ENCODE results near the gene LRRFIP1. TPM values are rescaled to one million over a fixed set of nuclear protein-coding genes. Genes with fewer than 3 reads are reported as not detected.

The LRRFIP1 gene
- polyA plus RNA-seq, 2 of the 4 experiments (the other 2 are of a cell fraction): 75.6 to 93.0 TPM

DNA sequence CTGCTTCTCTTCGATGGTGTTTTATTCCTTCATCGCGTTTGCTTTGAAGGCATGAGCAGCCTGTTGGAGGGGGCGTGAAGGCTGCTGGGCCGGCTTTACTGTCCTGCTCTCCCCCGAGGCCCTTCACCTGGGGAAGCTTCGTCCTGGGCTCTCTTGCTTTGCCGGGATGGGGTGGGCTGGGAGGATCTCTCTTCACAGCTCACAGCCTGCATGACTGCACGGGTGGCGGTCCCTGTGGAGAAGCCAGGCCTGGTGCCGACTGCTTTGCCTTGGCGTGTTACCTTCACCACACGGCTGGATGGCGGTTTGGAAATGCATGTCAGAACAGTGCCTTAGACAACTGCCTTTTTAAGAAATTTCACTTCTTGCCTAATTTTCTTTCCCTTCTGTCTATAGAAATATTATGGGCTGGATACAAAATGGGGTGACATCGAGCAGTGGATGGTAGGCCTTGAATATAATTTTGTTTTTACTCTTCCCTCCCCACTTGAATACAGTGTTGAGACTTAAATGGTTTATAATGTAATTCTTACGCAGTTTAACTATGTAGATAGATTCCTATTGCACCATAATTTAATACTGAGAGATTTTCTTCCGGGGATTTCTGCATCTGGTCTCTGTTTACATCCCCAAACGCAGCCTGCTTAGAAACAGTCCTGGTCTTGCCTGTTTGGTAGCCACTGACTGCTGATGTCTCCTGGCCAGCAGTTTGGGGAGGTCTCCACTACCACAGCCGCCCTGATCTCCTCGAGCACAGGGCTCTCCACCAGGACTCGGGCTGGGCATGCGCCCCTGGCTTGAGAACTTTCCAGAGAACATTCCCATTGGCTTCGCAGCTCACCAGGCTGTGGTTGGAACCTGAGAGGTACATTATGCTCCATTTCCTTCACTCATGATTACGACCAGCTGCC, 90.2 kb downstream of the LRRFIP1 start:
- 95% methylated on average over 24 of the region's 24 CpGs for WGBS (ENCODE audit: missing lambda C conversion rate)
- Histone ChIP-seq H3K4me1 (peaks cover 20% of the 10 kb centered on the region), H3K4me3 (no peak overlapping the region), H3K4me2 (no peak overlapping the region), H3K27ac (no peak overlapping the region), H3K9me3 (no peaks in the 10 kb centered on the region)
- FAIRE-seq (no peak), DNase-seq (ENCODE audit: low read depth in 1 of 2, low spot score in 1 of 2) (no peak), ATAC-seq (no peak; a peak in 1 of 6 replicates)
- POLR2A ChIA-PET: no interaction called here
- CTCF ChIA-PET: interaction anchor here (0.6 to 1.6 kb wide), 6 partner anchors 10 to 146 kb away, joined by 3 to 7 read pairs (median 4); no protein-coding TSS in a partner anchor
- TF ChIP-seq CHD2 (IDR thresholded peaks at IDR 0.05; ENCODE audit: low read length, partially characterized antibody) (no peak), TP53 (CRISPR knock-in tag; IDR thresholded peaks at IDR 0.05) (no peak), MAFK (IDR thresholded peaks at IDR 0.05; ENCODE audit: partially characterized antibody) (no peak), NR3C1 (IDR thresholded peaks at IDR 0.05) (no peak), RNF2 (IDR thresholded peaks at IDR 0.05; ENCODE audit: borderline replicate concordance, low read depth) (no peak), REST (IDR thresholded peaks at IDR 0.05) (no peak), USF2 (IDR thresholded peaks at IDR 0.05) (no peak), RAD21 (conservative IDR thresholded peaks at IDR 0.05 in 1 of 2, IDR thresholded peaks at IDR 0.05 in 1 of 2) (no peak), TFCP2L1 (CRISPR knock-in tag; IDR thresholded peaks at IDR 0.05) (no peak), KDM1A (IDR thresholded peaks at IDR 0.05; ENCODE audit: low read depth) (no peak), HDAC2 (IDR thresholded peaks at IDR 0.05) (no peak), CBX2 (IDR thresholded peaks at IDR 0.05; ENCODE audit: borderline replicate concordance, low read depth) (no peak)
- TF ChIP-seq, protein P1, sequence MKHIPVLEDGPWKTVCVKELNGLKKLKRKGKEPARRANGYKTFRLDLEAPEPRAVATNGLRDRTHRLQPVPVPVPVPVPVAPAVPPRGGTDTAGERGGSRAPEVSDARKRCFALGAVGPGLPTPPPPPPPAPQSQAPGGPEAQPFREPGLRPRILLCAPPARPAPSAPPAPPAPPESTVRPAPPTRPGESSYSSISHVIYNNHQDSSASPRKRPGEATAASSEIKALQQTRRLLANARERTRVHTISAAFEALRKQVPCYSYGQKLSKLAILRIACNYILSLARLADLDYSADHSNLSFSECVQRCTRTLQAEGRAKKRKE (CRISPR knock-in tag; IDR thresholded peaks at IDR 0.05; ENCODE audit: low read depth): no peak

- H3K4me2 ChIP-seq: no peak overlapping the region
- no peak for FAIRE-seq
- ATAC-seq: no peak
- H3K4me1 ChIP-seq: peaks cover 23% of the 10 kb centered on the region
- POLR2A ChIA-PET: no interaction called here
- no peaks in the 10 kb centered on the region for H3K9me3 ChIP-seq
- TF ChIP-seq USF2 (IDR thresholded peaks at IDR 0.05) (no peak), TFCP2L1 (CRISPR knock-in tag; IDR thresholded peaks at IDR 0.05) (no peak), EHF (CRISPR knock-in tag; IDR thresholded peaks at IDR 0.05) (no peak), PBX3 (IDR thresholded peaks at IDR 0.05) (no peak), MAFK (IDR thresholded peaks at IDR 0.05; ENCODE audit: partially characterized antibody) (no peak), ZFP36 (IDR thresholded peaks at IDR 0.05; ENCODE audit: borderline replicate concordance, partially characterized antibody) (no peak), CBX2 (IDR thresholded peaks at IDR 0.05; ENCODE audit: borderline replicate concordance, low read depth) (no peak), NFE2L2 (conservative IDR thresholded peaks at IDR 0.05; ENCODE audit: low read length) (no peak), ZNF302 (CRISPR knock-in tag; IDR thresholded peaks at IDR 0.05) (no peak), NR3C1 (IDR thresholded peaks at IDR 0.05) (no peak), ZSCAN20 (CRISPR knock-in tag; IDR thresholded peaks at IDR 0.05) (no peak), MYC (IDR thresholded peaks at IDR 0.05; ENCODE audit: borderline replicate concordance, low read length) (no peak), KDM1A (IDR thresholded peaks at IDR 0.05; ENCODE audit: low read depth) (no peak), FOSB (CRISPR knock-in tag; IDR thresholded peaks at IDR 0.05) (no peak), RARB (CRISPR knock-in tag; IDR thresholded peaks at IDR 0.05) (no peak), PHF8 (IDR thresholded peaks at IDR 0.05; ENCODE audit: borderline replicate concordance, low read depth) (no peak), HES2 (IDR thresholded peaks at IDR 0.05) (no peak), MAZ (IDR thresholded peaks at IDR 0.05; ENCODE audit: borderline replicate concordance, low read depth, low read length) (no peak), ZC3H11A (IDR thresholded peaks at IDR 0.05) (no peak), ESRRA (IDR thresholded peaks at IDR 0.05; ENCODE audit: borderline replicate concordance, low read length) (no peak)
- CTCF ChIA-PET: interaction anchor here (0.6 to 1.3 kb wide), 2 partner anchors 22 to 147 kb away, joined by 3 to 4 read pairs; no protein-coding TSS in a partner anchor
- DNase-seq (ENCODE audit: low read depth in 1 of 2, low spot score in 1 of 2): no peak
- 91% methylated on average over 9 of the region's 9 CpGs for WGBS (ENCODE audit: missing lambda C conversion rate)
- H3K27ac ChIP-seq: no peak overlapping the region
- H3K4me3 ChIP-seq: no peak overlapping the region
Observed at GRCh38 chr2:237718277-237718634, 90.9 kb downstream of the LRRFIP1 start.

All from A549 (cell line).